PC-9 (cell line): ENCODE results near the gene RXRB.

Source experiments
- CTCF ChIP-seq: fragments of 200-600 bp; sonication (generic); conservative IDR thresholded peaks from 2 replicates; pipeline ENCODE4 v1.6.1; 2017; ENCODE audit warnings: mixed run types, antibody characterized with exemption, mild to moderate bottlenecking, moderate library complexity
- EZH2 ChIP-seq: fragments of 200-600 bp; sonication (generic); IDR thresholded peaks from 2 replicates; pipeline ENCODE4 v1.8.0; 2017; ENCODE audit warnings: antibody characterized with exemption, low read depth

- TF ChIP-seq EZH2 (no peak), CTCF (no peak)
Measured at GRCh38 chr6:33248932-33249731, 48.7 kb upstream of the RXRB start.
